ENCODE results near the gene RPS10.
"Not testable (repeated sequence)": the region's sequence is repeated elsewhere in the genome, so short reads cannot be mapped to it uniquely, and the experiment has no call there.

RPS10 gene

GRCh38 chr6:34391786-34392496 is 33.9 kb downstream of the RPS10 start:
- FAIRE-seq: no peak

GRCh38 chr6:34391473-34391785 is 34.4 kb downstream of the RPS10 start:
- no peak for FAIRE-seq

- FAIRE-seq: no peak
Measured at GRCh38 chr6:34390531-34391472, 35.1 kb downstream of the RPS10 start.

GRCh38 chr6:34389034-34389433 is 36.8 kb downstream of the RPS10 start:
- no peak for FAIRE-seq

- no peak for FAIRE-seq
Measured at GRCh38 chr6:34388421-34388820, 37.4 kb downstream of the RPS10 start.

GRCh38 chr6:34386316-34387137 is 39.3 kb downstream of the RPS10 start:
- no peak for FAIRE-seq

- FAIRE-seq: no peak
Measured at GRCh38 chr6:34385793-34386195, 40.1 kb downstream of the RPS10 start.

GRCh38 chr6:34384321-34385153 is 41.3 kb downstream of the RPS10 start:
- no peak for FAIRE-seq

- FAIRE-seq: no peak
Measured at GRCh38 chr6:34383656-34384320, 42.1 kb downstream of the RPS10 start.

- FAIRE-seq: no peak
Measured at GRCh38 chr6:34383161-34383631, 42.7 kb downstream of the RPS10 start.

- FAIRE-seq: no peak
Measured at GRCh38 chr6:34381081-34381480, 44.8 kb downstream of the RPS10 start.

GRCh38 chr6:34378470-34378869 is 47.4 kb downstream of the RPS10 start:
- no peak for FAIRE-seq

GRCh38 chr6:34377984-34378383 is 47.9 kb downstream of the RPS10 start:
- no peak for FAIRE-seq

- FAIRE-seq: not testable (repeated sequence)
Measured at GRCh38 chr6:34377571-34377970, 48.3 kb downstream of the RPS10 start.

- FAIRE-seq: no peak
Measured at GRCh38 chr6:34375833-34376232, 50.0 kb downstream of the RPS10 start.

- no peak for FAIRE-seq
Measured at GRCh38 chr6:34374508-34374907, 51.4 kb downstream of the RPS10 start.

- no peak for FAIRE-seq
Measured at GRCh38 chr6:34374069-34374468, 51.8 kb downstream of the RPS10 start.

- no peak for FAIRE-seq
Measured at GRCh38 chr6:34373511-34373910, 52.4 kb downstream of the RPS10 start.

GRCh38 chr6:34371865-34372264 is 54.0 kb downstream of the RPS10 start:
- not testable (repeated sequence) for FAIRE-seq

GRCh38 chr6:34370361-34370760 is 55.5 kb downstream of the RPS10 start:
- no peak for FAIRE-seq

- FAIRE-seq: no peak
Measured at GRCh38 chr6:34369385-34369784, 56.5 kb downstream of the RPS10 start.

Data from colon (tissue), 2 donors.